Ovary (tissue), 3 donors: ENCODE measurements around the gene TMEM247.

ENCODE experiments used
- CTCF ChIP-seq, 3 donors: fragments of 450-650 bp in 2 of 3; fragments of 200-600 bp in 1 of 3; IDR thresholded peaks; one replicate each; pipeline versions ENCODE4 v1.5.1 to v1.8.0; 2016 to 2022; ENCODE audit warnings: antibody characterized with exemption in 3 of 3, mild to moderate bottlenecking in 1 of 3
- EP300 ChIP-seq: sonication (generic); formaldehyde crosslinking; IDR thresholded peaks from one replicate; pipeline ENCODE4 v1.6.1; 2017; ENCODE audit warnings: antibody characterized with exemption
- POLR2A ChIP-seq: fragments of 450-650 bp; IDR thresholded peaks from one replicate; pipeline ENCODE4 v1.6.1; 2017; ENCODE audit warnings: antibody characterized with exemption, mild to moderate bottlenecking, moderate library complexity
- donor health status: DM: no; HTN: no; CAD: no.

GRCh38 chr2:46500801-46501200, 21.4 kb downstream of the TMEM247 start:
- TF ChIP-seq EP300, result no peak
- TF ChIP-seq CTCF (IDR thresholded peaks at IDR 0.05), result no peak
- TF ChIP-seq POLR2A, result no peak
